PC-3 (cell line): ENCODE data around the gene ANKUB1. TPM values are rescaled to one million over a fixed set of nuclear protein-coding genes. Genes with fewer than 3 reads are reported as not detected.
A peak's percentile ranks its signal among the peaks of the same experiment; 100 is the strongest.

Experiments
- ATAC-seq: fragments of 200-7000 bp; cut with Tn5 transposase; 2 replicates; pipeline ENCODE4 v1.9.1; 2020; ENCODE audit warnings: mild to moderate bottlenecking, moderate library complexity
- BruUV-seq: library from RNA; stranded (reverse); fragments of 400-500 nt; replicated peaks from 2 replicates; lab custom pipeline; 2021; lab: Mats Ljungman, UMichigan
- CTCF ChIA-PET: fragments of 300-600 bp; sonication (Branson Sonifier 250); formaldehyde crosslinking; loops from one replicate; lab custom pipeline; 2022; ENCODE audit warnings: antibody characterized with exemption; lab: Charles Lee
- POLR2A ChIA-PET: fragments of 300-600 bp; sonication (Branson Sonifier 250); formaldehyde crosslinking; loops from one replicate; lab custom pipeline; 2022; ENCODE audit warnings: antibody characterized with exemption; ENCODE audit not compliant: unreplicated experiment; lab: Charles Lee
- DNase-seq: peaks from one replicate; pipeline ENCODE4 v3.0.0-alpha.2; 2015
- H2AFZ ChIP-seq: fragments of 300-600 bp; sonication (generic); 2 replicates; pipeline ENCODE4 v1.6.0; 2016; ENCODE audit warnings: antibody characterized with exemption, low read length
- H3F3A ChIP-seq: fragments of 300-600 bp; sonication (generic); one replicate; pipeline ENCODE4 v1.6.0; 2017; ENCODE audit warnings: antibody characterized with exemption, low read length, control low read depth, mild to moderate bottlenecking; ENCODE audit not compliant: unreplicated experiment
- H3K27ac ChIP-seq: fragments of 300-600 bp; sonication (generic); 2 replicates; pipeline ENCODE4 v1.5.1; 2016; ENCODE audit warnings: mild to moderate bottlenecking, low read length
- H3K27me3 ChIP-seq: fragments of 300-600 bp; sonication (generic); 2 replicates; pipeline ENCODE4 v1.6.1; 2016; ENCODE audit warnings: low read length, mixed read lengths
- H3K36me3 ChIP-seq: fragments of 300-600 bp; sonication (generic); 2 replicates; pipeline ENCODE4 v1.6.1; 2016; ENCODE audit warnings: low read depth, mixed run types, low read length, mixed read lengths
- H3K4me1 ChIP-seq: fragments of 300-600 bp; sonication (generic); 2 replicates; pipeline ENCODE4 v1.5.1; 2016; ENCODE audit warnings: low read length; ENCODE audit not compliant: insufficient read depth
- H3K4me2 ChIP-seq: fragments of 300-600 bp; sonication (generic); 2 replicates; pipeline ENCODE4 v1.6.0; 2016; ENCODE audit warnings: low read length
- H3K4me3 ChIP-seq: fragments of 300-600 bp; sonication (generic); 2 replicates; pipeline ENCODE4 v1.5.1; 2016; ENCODE audit warnings: mild to moderate bottlenecking, low read length, mixed read lengths
- H3K79me2 ChIP-seq: fragments of 300-600 bp; sonication (generic); 2 replicates; pipeline ENCODE4 v1.6.1; 2017; ENCODE audit warnings: low read length, mixed read lengths
- H3K9ac ChIP-seq: fragments of 300-600 bp; sonication (generic); 2 replicates; pipeline ENCODE4 v1.6.0; 2016; ENCODE audit warnings: mild to moderate bottlenecking, low read length
- H3K9me2 ChIP-seq: fragments of 300-600 bp; sonication (generic); replicated peaks from 2 replicates; pipeline ENCODE4 v1.6.1; 2016; ENCODE audit warnings: mixed run types, low read length, mixed read lengths
- H3K9me3 ChIP-seq: fragments of 300-600 bp; sonication (generic); 2 replicates; pipeline ENCODE4 v1.6.1; 2016; ENCODE audit warnings: low read length, mixed read lengths
- H4K20me1 ChIP-seq: fragments of 300-600 bp; sonication (generic); 2 replicates; pipeline ENCODE4 v1.6.1; 2016; ENCODE audit warnings: low read length, mixed read lengths
- EZH2 ChIP-seq: fragments of 300-600 bp; sonication (generic); IDR thresholded peaks from one replicate; pipeline ENCODE4 v1.6.1; 2017; ENCODE audit warnings: antibody characterized with exemption, mild to moderate bottlenecking, low read length; ENCODE audit not compliant: unreplicated experiment
- EZH2phosphoT487 ChIP-seq: fragments of 300-600 bp; sonication (generic); IDR thresholded peaks from 2 replicates; pipeline ENCODE4 v1.6.1; 2018; ENCODE audit warnings: mild to moderate bottlenecking, antibody characterized with exemption, low read length, borderline replicate concordance
- intact Hi-C: fragments of 100-400 bp; cut with micrococcal nuclease; formaldehyde crosslinking; loops from 2 replicates; pipeline ENCODE4 v1.9.0; 2023
- total RNA-seq: library from RNA; depleted of rRNA; stranded (reverse); fragments of >200 nt; gene quantifications from 2 replicates; pipeline ENCODE4 v1.2.3, GENCODE V29; 2014
- TF ChIP-seq, protein P1 (sequence below): fragments of 300-600 bp; sonication (generic); conservative IDR thresholded peaks from 2 replicates; pipeline ENCODE4 v1.5.1; 2017; ENCODE audit warnings: antibody characterized with exemption, low read depth, mild to moderate bottlenecking, low read length

The ANKUB1 gene
- total RNA-seq, 1 experiment from 2014 or later = not detected

DNA sequence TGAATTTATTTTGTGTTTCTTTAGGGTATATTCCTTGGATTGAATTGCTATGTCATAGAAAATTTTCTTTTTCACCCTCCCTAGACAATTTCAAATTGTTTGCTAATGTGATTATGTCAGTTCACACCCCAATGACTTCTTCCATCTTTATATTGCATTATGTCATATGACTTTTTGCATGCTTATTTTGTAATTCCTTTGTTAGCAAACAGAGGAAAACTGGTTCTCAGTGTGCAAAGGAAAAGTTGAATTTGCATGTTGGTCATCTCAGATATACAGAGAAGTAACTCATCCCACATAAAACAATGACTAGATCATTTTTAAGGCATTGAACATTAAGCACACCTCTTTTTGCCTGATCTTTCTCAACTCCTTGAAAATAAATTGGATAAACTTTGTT lies 17.3 kb upstream of the ANKUB1 start:
- H3K27ac ChIP-seq = no peak overlapping the region
- ChIA-PET POLR2A (no interaction called here), CTCF (no interaction called here)
- H3K9me2 ChIP-seq = no peaks in the 10 kb centered on the region
- no peak overlapping the region for H3K4me3 ChIP-seq
- no peaks in the 10 kb centered on the region for H3K27me3 ChIP-seq
- H3K36me3 ChIP-seq = no peaks in the 10 kb centered on the region
- intact Hi-C loops = loop anchor here (5.0 kb wide), 2 partner anchors 152 to 297 kb away; partner anchors contain the start of gene WWTR1
- no peak for TF ChIP-seq EZH2phosphoT487
- TF ChIP-seq EZH2 = no peak
- TF ChIP-seq, protein P1, sequence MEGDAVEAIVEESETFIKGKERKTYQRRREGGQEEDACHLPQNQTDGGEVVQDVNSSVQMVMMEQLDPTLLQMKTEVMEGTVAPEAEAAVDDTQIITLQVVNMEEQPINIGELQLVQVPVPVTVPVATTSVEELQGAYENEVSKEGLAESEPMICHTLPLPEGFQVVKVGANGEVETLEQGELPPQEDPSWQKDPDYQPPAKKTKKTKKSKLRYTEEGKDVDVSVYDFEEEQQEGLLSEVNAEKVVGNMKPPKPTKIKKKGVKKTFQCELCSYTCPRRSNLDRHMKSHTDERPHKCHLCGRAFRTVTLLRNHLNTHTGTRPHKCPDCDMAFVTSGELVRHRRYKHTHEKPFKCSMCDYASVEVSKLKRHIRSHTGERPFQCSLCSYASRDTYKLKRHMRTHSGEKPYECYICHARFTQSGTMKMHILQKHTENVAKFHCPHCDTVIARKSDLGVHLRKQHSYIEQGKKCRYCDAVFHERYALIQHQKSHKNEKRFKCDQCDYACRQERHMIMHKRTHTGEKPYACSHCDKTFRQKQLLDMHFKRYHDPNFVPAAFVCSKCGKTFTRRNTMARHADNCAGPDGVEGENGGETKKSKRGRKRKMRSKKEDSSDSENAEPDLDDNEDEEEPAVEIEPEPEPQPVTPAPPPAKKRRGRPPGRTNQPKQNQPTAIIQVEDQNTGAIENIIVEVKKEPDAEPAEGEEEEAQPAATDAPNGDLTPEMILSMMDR = no peak
- peaks cover 11% of the 10 kb centered on the region for H3K4me1 ChIP-seq
- H2AFZ ChIP-seq = no peak overlapping the region
- H3F3A ChIP-seq = no peaks in the 10 kb centered on the region
- BruUV-seq = no TSS peak
- no peak overlapping the region for H3K9ac ChIP-seq
- no peaks in the 10 kb centered on the region for H3K9me3 ChIP-seq
- DNase-seq (no peak), ATAC-seq (no peak)
- H3K79me2 ChIP-seq = peaks cover 17% of the 10 kb centered on the region
- H4K20me1 ChIP-seq = peaks cover 9% of the 10 kb centered on the region
- H3K4me2 ChIP-seq = no peak overlapping the region

DNA sequence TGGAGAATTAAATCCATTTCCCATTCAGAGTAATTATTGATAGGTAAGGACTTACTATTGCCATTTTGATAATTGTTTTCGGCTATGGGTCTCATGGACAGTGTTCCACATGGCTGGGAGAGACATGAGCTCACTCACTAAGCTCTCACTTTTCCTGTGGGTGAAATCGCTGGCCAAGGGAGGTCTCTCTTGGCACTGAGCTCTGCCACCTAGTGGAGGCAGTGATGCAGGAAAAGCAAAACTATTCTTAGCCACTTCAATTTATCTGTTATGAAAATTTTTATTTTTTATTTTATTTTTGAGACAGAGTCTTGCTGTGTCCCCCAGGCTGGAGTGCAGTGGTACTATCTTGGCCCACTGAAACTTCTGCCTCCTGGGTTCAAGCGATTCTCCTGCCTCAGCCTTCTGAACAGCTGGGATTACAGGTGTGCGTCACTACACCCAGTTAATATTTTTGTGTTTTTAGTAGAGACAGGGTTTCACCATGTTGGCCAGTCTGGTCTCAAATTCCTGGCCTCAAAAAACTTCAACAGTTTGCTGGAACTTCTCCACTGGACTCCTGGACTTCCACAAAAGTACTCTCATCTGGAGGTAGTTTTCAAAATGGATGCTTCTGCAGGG lies 16.0 kb upstream of the ANKUB1 start:
- Histone ChIP-seq H3K4me1 (peaks cover 6% of the 10 kb centered on the region), H3K9ac (no peak overlapping the region), H4K20me1 (no peaks in the 10 kb centered on the region), H3K27me3 (no peaks in the 10 kb centered on the region), H3K79me2 (peaks cover 3% of the 10 kb centered on the region), H3K4me2 (peak overlapping the region; percentile 52), H3K36me3 (no peaks in the 10 kb centered on the region), H3K27ac (no peak overlapping the region), H3K9me2 (no peaks in the 10 kb centered on the region), H3K4me3 (no peak overlapping the region), H3F3A (no peaks in the 10 kb centered on the region), H2AFZ (peak overlapping the region; percentile 56), H3K9me3 (no peaks in the 10 kb centered on the region)
- TF ChIP-seq, protein P1 = peak; percentile 81
- TF ChIP-seq EZH2 = no peak
- BruUV-seq = no TSS peak
- intact Hi-C loops = loop anchor here (1.0 to 5.0 kb wide), 3 partner anchors 43 to 314 kb away; no protein-coding TSS in a partner anchor
- CTCF ChIA-PET = interaction anchor here (0.5 to 2.2 kb wide), 16 partner anchors 12 to 392 kb away, joined by 3 to 101 read pairs (median 4); partner anchors contain the start of gene ANKUB1
- POLR2A ChIA-PET = interaction anchor here (0.5 to 0.6 kb wide), 3 partner anchors 70 to 436 kb away, joined by 3 to 7 read pairs (median 4); no protein-coding TSS in a partner anchor
- ATAC-seq = peak; percentile 18; the same call in 1 of the 2 replicates
- DNase-seq = peak; percentile 84
